Heart left ventricle (tissue), 13 donors: ENCODE data around the gene ZCCHC7.

Source experiments
- CTCF ChIP-seq, 12 donors: fragments of 200-600 bp; sonication (generic) in 4 of 12; IDR thresholded peaks; one replicate each; pipeline versions ENCODE4 v1.5.0 to v1.8.0; 2018 to 2022; ENCODE audit warnings: antibody characterized with exemption in 12 of 12, mild to moderate bottlenecking in 5 of 12
- POLR2A ChIP-seq, 2 donors: fragments of 450-650 bp; IDR thresholded peaks; one replicate each; pipeline ENCODE4 v1.6.1; 2017; ENCODE audit warnings: antibody characterized with exemption in 2 of 2, mild to moderate bottlenecking in 2 of 2, moderate library complexity in 2 of 2
- donor health status: ischemic (EF 13 %, LVEDD 7.1; RV severe dilation, severe dysfunction).
- donor health status: DM: no; HTN: yes; CAD: no.
- donor health status: DM: no; HTN: no; CAD: no.
- donor health status: ischemic (EF 25% LVEDD 6.9; RV normal size, moderate dysfunction).
- donor health status: ischemic (EF 25% LVEDD 5.7; RV mildly dilated, moderate dysfunction).
- donor health status: ischemic (EF 35%, LVEDD 5.7; RV mildly dilated, moderate dysfunction).
- donor health status: nonischemic (EF 11% LVEDD 7.7; RV severe dilation, severe dysfunction).
- donor health status: DM: yes; HTN: yes; CAD: no.
- donor health status: PGD.
- donor health status: ischemic (EF 29% LVEDD 5.4; RV normal size, mild dysfunction).
- donor health status: nonischemic (EF 23%, LVEDD 6.1; RV moderate dilation, normal function).

DNA sequence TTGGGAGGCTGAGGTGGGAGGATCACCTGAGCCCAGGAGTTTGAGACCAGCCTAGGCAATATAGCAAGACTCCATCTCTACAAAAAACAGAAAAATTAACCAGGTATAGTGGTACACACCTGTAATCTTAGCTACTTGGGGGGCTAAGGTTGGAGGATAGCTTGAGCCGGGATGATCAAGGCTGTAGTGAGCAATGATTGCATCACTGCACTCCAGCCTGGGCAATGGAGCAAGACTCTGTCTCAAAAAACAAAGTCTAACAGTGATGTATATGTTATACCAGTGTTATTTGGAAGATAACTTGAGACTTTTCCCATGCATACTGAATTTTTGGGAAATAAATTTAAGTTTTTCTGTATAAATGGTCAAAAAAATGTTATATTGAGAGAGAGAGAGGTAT, 146.3 kb downstream of the ZCCHC7 start:
- TF ChIP-seq CTCF (IDR thresholded peaks at IDR 0.05) (no peak), POLR2A (IDR thresholded peaks at IDR 0.05) (no peak)
